HepG2 (cell line): ENCODE results near the gene HEATR1. TPM values are rescaled to one million over a fixed set of nuclear protein-coding genes. Genes with fewer than 3 reads are reported as not detected.

ENCODE experiments used
- CREM ChIP-seq, 2 experiments: sonication (generic) in 1 of 2; formaldehyde crosslinking in 1 of 2; IDR thresholded peaks; 2 replicates each; pipeline versions ENCODE4 v1.4.0 to v1.6.1; 2016 to 2020; ENCODE audit warnings: antibody characterized with exemption in 1 of 2, mild to moderate bottlenecking in 1 of 2, missing genetic modification reagents in 1 of 2
- FOXO1 ChIP-seq: sonication (generic); formaldehyde crosslinking; IDR thresholded peaks from 2 replicates; pipeline ENCODE4 v1.4.0; 2020; ENCODE audit warnings: missing genetic modification reagents
- GABPB1 ChIP-seq: IDR thresholded peaks from 2 replicates; pipeline ENCODE4 v1.6.1; 2016; ENCODE audit warnings: mild to moderate bottlenecking, missing genetic modification reagents, moderate library complexity, missing compliant biosample characterization
- GATAD1 ChIP-seq: IDR thresholded peaks from 2 replicates; pipeline ENCODE4 v1.6.1; 2016; ENCODE audit warnings: missing genetic modification reagents, missing compliant biosample characterization
- HMGXB4 ChIP-seq, 2 experiments: sonication (generic) in 1 of 2; formaldehyde crosslinking in 1 of 2; IDR thresholded peaks; 2 replicates each; pipeline versions ENCODE4 v1.4.0 to v1.6.1; 2018 to 2020; ENCODE audit warnings: missing genetic modification reagents in 2 of 2, borderline replicate concordance in 1 of 2, low read depth in 1 of 2, mild to moderate bottlenecking in 1 of 2, missing biosample characterization in 1 of 2
- HNF1B ChIP-seq: sonication (generic); formaldehyde crosslinking; IDR thresholded peaks from 2 replicates; pipeline ENCODE4 v1.5.1; 2020; ENCODE audit warnings: mild to moderate bottlenecking, moderate library complexity, missing genetic modification reagents
- MIER2 ChIP-seq: IDR thresholded peaks from 2 replicates; pipeline ENCODE4 v1.6.1; 2016; ENCODE audit warnings: missing biosample characterization, missing genetic modification reagents
- PHF21A ChIP-seq: sonication (generic); formaldehyde crosslinking; IDR thresholded peaks from 2 replicates; pipeline ENCODE4 v1.5.0; 2020; ENCODE audit warnings: mild to moderate bottlenecking, missing genetic modification reagents
- SALL1 ChIP-seq: sonication (generic); formaldehyde crosslinking; IDR thresholded peaks from 2 replicates; pipeline ENCODE4 v1.8.0; 2022; ENCODE audit warnings: mild to moderate bottlenecking, missing genetic modification reagents
- SAP130 ChIP-seq: IDR thresholded peaks from 2 replicates; pipeline ENCODE4 v1.6.1; 2016; ENCODE audit warnings: low read depth
- SMAD1 ChIP-seq: sonication (generic); formaldehyde crosslinking; IDR thresholded peaks from 2 replicates; pipeline ENCODE4 v1.4.0; 2020; ENCODE audit warnings: missing genetic modification reagents, low read depth, mild to moderate bottlenecking, borderline replicate concordance
- SP4 ChIP-seq: sonication (generic); formaldehyde crosslinking; IDR thresholded peaks from 2 replicates; pipeline ENCODE4 v1.8.1; 2023; ENCODE audit warnings: mild to moderate bottlenecking, missing genetic modification reagents
- ZNF138 ChIP-seq: sonication (generic); formaldehyde crosslinking; IDR thresholded peaks from 2 replicates; pipeline ENCODE4 v1.5.0; 2020; ENCODE audit warnings: mild to moderate bottlenecking, low read depth, missing genetic modification reagents
- ZNF331 ChIP-seq: sonication (generic); formaldehyde crosslinking; IDR thresholded peaks from 2 replicates; pipeline ENCODE4 v1.4.0; 2020; ENCODE audit warnings: missing genetic modification reagents
- ZNF350 ChIP-seq: sonication (generic); formaldehyde crosslinking; IDR thresholded peaks from 2 replicates; pipeline ENCODE4 v1.4.0; 2020; ENCODE audit warnings: mild to moderate bottlenecking, low read depth, missing genetic modification reagents, borderline replicate concordance
- ZNF788 ChIP-seq: sonication (generic); formaldehyde crosslinking; IDR thresholded peaks from 2 replicates; pipeline ENCODE4 v1.5.0; 2020; ENCODE audit warnings: mild to moderate bottlenecking, missing genetic modification reagents, borderline replicate concordance
- ZNF83 ChIP-seq: sonication (generic); formaldehyde crosslinking; IDR thresholded peaks from 2 replicates; pipeline ENCODE4 v1.4.0; 2020; ENCODE audit warnings: missing genetic modification reagents, mild to moderate bottlenecking, borderline replicate concordance
- polyA plus RNA-seq, 8 experiments: library from polyadenylated mRNA; depleted of rRNA in 3 of 8; stranded (reverse) in 7 of 8; unstranded in 1 of 8; fragments of >200 nt; fragmentation: Illumina TruSeq in 4 of 8; extraction: Trizol in 4 of 8; gene quantifications; 2 replicates each; pipeline versions ENCODE4 v1.2.1 to v1.2.3, GENCODE V29; 2011 to 2016; ENCODE audit warnings: low read depth in 4 of 8, missing spikeins in 1 of 8, mixed read lengths in 1 of 8; ENCODE audit not compliant: insufficient read depth in 1 of 8
- total RNA-seq, 5 experiments: library from RNA; depleted of rRNA; stranded (reverse); fragments of >200 nt; fragmentation: Illumina TruSeq; extraction: Trizol; gene quantifications; 2 replicates each; pipeline ENCODE4 v1.2.3, GENCODE V29; 2016; ENCODE audit warnings: low read depth in 1 of 5
- TF ChIP-seq, protein P1 (sequence below): IDR thresholded peaks from 2 replicates; pipeline ENCODE4 v1.6.1; 2018; ENCODE audit warnings: missing genetic modification reagents
- TF ChIP-seq, protein P2 (sequence below): IDR thresholded peaks from 2 replicates; pipeline ENCODE4 v1.6.1; 2016

HEATR1 gene
- total and polyA plus RNA-seq, 2 of the 13 experiments (the other 11 are each of a cell fraction or from before 2014, with no cell fraction given), result 10.2 to 45.8 TPM

- TF ChIP-seq HNF1B (CRISPR knock-in tag) (peak; percentile 74), ZNF138 (CRISPR knock-in tag) (0 out of 2 replicates have a peak, but pooled peaks have one; percentile 26), SAP130 (peak; percentile 67), SALL1 (CRISPR knock-in tag) (peak; percentile 97), MIER2 (CRISPR knock-in tag) (peak; percentile 38; the same call in 1 of the 2 replicates), ZNF83 (CRISPR knock-in tag) (no peak), GABPB1 (peak; percentile 61), SMAD1 (no peak), SP4 (0 out of 2 replicates have a peak, but pooled peaks have one; percentile 26), FOXO1 (CRISPR knock-in tag) (peak; percentile 86), ZNF788 (CRISPR knock-in tag) (peak; percentile 64; the same call in 1 of the 2 replicates), GATAD1 (peak; percentile 56; the same call in 1 of the 2 replicates), ZNF350 (CRISPR knock-in tag) (peak; percentile 54; the same call in 1 of the 2 replicates), HMGXB4 (CRISPR knock-in tag; IDR thresholded peaks at IDR 0.05; ENCODE audit: borderline replicate concordance in 1 of 2, low read depth in 1 of 2) (peak in 1 of 2 experiments; percentile 54; a peak in 1 of 4 replicates), CREM (IDR thresholded peaks at IDR 0.05) (peak; percentile 57), CREM (CRISPR knock-in tag; IDR thresholded peaks at IDR 0.05) (no peak), ZNF331 (CRISPR knock-in tag) (0 out of 2 replicates have a peak, but pooled peaks have one; percentile 39), PHF21A (CRISPR knock-in tag) (peak; percentile 77)
- TF ChIP-seq, protein P1, sequence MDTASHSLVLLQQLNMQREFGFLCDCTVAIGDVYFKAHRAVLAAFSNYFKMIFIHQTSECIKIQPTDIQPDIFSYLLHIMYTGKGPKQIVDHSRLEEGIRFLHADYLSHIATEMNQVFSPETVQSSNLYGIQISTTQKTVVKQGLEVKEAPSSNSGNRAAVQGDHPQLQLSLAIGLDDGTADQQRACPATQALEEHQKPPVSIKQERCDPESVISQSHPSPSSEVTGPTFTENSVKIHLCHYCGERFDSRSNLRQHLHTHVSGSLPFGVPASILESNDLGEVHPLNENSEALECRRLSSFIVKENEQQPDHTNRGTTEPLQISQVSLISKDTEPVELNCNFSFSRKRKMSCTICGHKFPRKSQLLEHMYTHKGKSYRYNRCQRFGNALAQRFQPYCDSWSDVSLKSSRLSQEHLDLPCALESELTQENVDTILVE, result peak; percentile 36; the same call in 1 of the 2 replicates
- TF ChIP-seq, protein P2, sequence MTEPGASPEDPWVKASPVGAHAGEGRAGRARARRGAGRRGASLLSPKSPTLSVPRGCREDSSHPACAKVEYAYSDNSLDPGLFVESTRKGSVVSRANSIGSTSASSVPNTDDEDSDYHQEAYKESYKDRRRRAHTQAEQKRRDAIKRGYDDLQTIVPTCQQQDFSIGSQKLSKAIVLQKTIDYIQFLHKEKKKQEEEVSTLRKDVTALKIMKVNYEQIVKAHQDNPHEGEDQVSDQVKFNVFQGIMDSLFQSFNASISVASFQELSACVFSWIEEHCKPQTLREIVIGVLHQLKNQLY (CRISPR knock-in tag), result peak; percentile 37; the same call in 1 of the 2 replicates
These were observed 101.2 kb downstream of the HEATR1 start (continued) for GRCh38 chr1:236502972-236503639.
